ENCODE results near the gene CAMK2G.

The CAMK2G gene

DNA sequence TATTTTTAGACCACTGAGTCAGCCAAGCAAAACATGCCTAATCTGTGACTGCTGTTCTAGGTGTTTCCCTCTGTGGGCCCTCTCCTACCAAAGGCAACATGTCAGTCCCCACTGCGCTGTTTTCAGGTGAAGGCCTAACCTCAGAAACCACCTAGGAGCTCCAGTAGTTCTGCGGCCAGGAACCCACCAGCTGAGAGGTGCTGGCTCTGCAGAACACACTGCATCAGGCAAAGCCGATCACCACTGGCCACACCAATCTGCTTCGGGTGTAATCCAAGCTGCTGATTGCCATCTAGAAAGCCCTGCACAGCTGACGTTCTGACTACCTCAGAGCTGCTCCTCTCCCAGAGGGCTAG, 14.9 kb downstream of the CAMK2G start:
- Histone ChIP-seq H3K27me3 (replicated peaks in 2 of 5; ENCODE audit: control insufficient read depth in 4 of 5, insufficient read depth in 5 of 5, low read length in 4 of 5) (no peaks in the 10 kb centered on the region), H3K4me1 (ENCODE audit: control extremely low read depth in 1 of 4, control insufficient read depth in 4 of 4, insufficient read depth in 4 of 4, low read length in 3 of 4) (peaks cover 2 to 67% (median 49%) of the 10 kb centered on the region in 4 experiments), H3K4me3 (ENCODE audit: control insufficient read depth in 1 of 7, extremely low read depth in 1 of 7, insufficient read depth in 4 of 7, low read depth in 2 of 7, low read length in 6 of 7) (no peak overlapping the region), H3K9me3 (ENCODE audit: control extremely low read depth in 1 of 5, control insufficient read depth in 4 of 5, insufficient read depth in 2 of 5, low read depth in 1 of 5, low read length in 4 of 5) (no peaks in the 10 kb centered on the region), H3K27ac (ENCODE audit: insufficient read depth in 1 of 2, low read depth in 1 of 2, low read length in 2 of 2, poor library complexity in 1 of 2, severe bottlenecking in 2 of 2) (no peak overlapping the region), H3K36me3 (ENCODE audit: control insufficient read depth in 4 of 4, insufficient read depth in 4 of 4, low read length in 3 of 4) (peaks cover 9 to 88% (median 35%) of the 10 kb centered on the region in 4 experiments)
- no peak for DNase-seq
- ChIA-PET POLR2A (interaction anchor here (0.6 kb wide), 1 partner anchor 180 kb away, joined by 4 read pairs; no protein-coding TSS in a partner anchor), CTCF (interaction anchor here (1.0 to 13.7 kb wide), 3 partner anchors 9 to 17 kb away, joined by 3 to 240 read pairs (median 6); partner anchors contain the start of gene CAMK2G)
- WGBS (ENCODE audit: insufficient coverage) = 93% methylated on average over 5 of the region's 5 CpGs

DNA sequence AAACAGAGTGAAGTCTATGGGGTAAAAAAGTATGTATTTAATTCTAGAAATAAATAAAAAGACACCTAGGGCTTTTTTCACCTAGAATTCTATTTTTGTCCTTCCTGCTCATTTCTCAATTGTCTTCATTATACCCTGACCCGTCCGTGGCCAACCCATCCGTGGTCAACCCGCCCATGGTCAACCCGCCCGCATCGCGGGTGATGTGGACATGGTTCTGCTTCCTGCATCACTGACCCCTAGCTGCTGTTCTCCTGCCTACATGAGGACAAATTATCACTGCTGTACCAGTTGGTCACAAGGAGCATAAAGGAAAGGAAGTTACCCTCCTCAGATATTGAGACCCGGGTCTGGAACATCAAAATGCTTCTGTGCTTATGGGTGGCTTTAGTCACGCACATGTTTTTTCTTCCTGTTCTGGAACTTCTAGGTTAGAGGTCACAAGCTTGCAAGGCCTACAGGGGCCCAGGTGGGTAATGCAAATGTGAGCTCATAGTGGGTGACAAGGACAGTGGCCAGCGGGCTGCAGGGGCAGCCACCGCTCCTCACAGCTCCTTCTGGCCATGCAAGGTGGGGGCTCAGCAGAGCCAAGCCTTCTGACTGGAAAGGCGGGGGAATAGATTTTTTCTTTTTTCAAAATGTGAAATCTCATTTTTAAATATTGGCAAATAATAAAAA, 15.5 kb downstream of the CAMK2G start:
- DNase-seq = no peak
- Histone ChIP-seq H3K27me3 (replicated peaks in 2 of 5; ENCODE audit: control insufficient read depth in 4 of 5, insufficient read depth in 5 of 5, low read length in 4 of 5) (no peaks in the 10 kb centered on the region), H3K4me3 (ENCODE audit: control insufficient read depth in 1 of 7, extremely low read depth in 1 of 7, insufficient read depth in 4 of 7, low read depth in 2 of 7, low read length in 6 of 7) (no peak overlapping the region), H3K36me3 (ENCODE audit: control insufficient read depth in 4 of 4, insufficient read depth in 4 of 4, low read length in 3 of 4) (peaks cover 11 to 90% (median 39%) of the 10 kb centered on the region in 4 experiments), H3K27ac (ENCODE audit: insufficient read depth in 1 of 2, low read depth in 1 of 2, low read length in 2 of 2, poor library complexity in 1 of 2, severe bottlenecking in 2 of 2) (no peak overlapping the region), H3K4me1 (ENCODE audit: control extremely low read depth in 1 of 4, control insufficient read depth in 4 of 4, insufficient read depth in 4 of 4, low read length in 3 of 4) (peaks cover 0 to 62% (median 44%) of the 10 kb centered on the region in 4 experiments), H3K9me3 (ENCODE audit: control extremely low read depth in 1 of 5, control insufficient read depth in 4 of 5, insufficient read depth in 2 of 5, low read depth in 1 of 5, low read length in 4 of 5) (no peaks in the 10 kb centered on the region)
- ChIA-PET CTCF (interaction anchor here (1.0 to 13.7 kb wide), 3 partner anchors 8 to 17 kb away, joined by 3 to 240 read pairs (median 6); partner anchors contain the start of gene CAMK2G), POLR2A (interaction anchor here (0.6 kb wide), 1 partner anchor 180 kb away, joined by 4 read pairs; no protein-coding TSS in a partner anchor)
- WGBS (ENCODE audit: insufficient coverage) = 94% methylated on average over 8 of the region's 13 CpGs

DNA sequence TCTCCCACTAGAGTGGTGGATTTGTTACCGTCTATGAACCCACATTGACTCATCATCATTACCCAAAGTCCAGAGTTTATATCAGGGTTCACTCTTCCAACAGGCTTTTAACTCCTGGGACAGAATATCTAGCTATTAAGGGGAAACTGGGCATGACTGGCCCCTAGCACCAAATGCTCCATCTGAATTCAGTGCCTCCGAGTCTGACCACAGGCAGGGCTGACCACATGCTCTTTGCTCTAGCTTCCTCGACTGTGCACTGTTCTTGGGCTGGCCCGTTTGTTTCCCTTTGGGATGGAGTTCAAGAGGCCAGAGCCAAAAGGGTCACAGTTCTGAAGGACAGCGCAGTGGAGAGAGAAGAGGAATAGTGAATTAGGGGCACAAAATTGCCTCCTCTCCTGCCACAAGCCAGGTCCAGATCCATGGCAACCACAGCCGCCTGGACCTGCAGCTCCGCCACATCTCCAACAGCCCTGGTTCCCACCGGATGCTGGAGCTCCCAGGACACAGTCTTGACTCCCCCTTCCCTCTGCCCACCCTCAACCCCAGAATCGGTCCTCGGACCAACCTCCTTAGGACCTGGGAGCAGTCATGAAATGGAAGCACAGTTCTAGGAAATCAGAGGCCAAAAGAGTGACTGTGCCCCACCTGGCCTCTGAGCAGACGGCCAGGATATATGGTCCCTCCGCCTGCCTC, 16.2 kb downstream of the CAMK2G start:
- Histone ChIP-seq H3K4me1 (ENCODE audit: control extremely low read depth in 1 of 4, control insufficient read depth in 4 of 4, insufficient read depth in 4 of 4, low read length in 3 of 4) (peaks cover 0 to 55% (median 37%) of the 10 kb centered on the region in 4 experiments), H3K27ac (ENCODE audit: insufficient read depth in 1 of 2, low read depth in 1 of 2, low read length in 2 of 2, poor library complexity in 1 of 2, severe bottlenecking in 2 of 2) (no peak overlapping the region), H3K9me3 (ENCODE audit: control extremely low read depth in 1 of 5, control insufficient read depth in 4 of 5, insufficient read depth in 2 of 5, low read depth in 1 of 5, low read length in 4 of 5) (no peaks in the 10 kb centered on the region), H3K4me3 (ENCODE audit: control insufficient read depth in 1 of 7, extremely low read depth in 1 of 7, insufficient read depth in 4 of 7, low read depth in 2 of 7, low read length in 6 of 7) (no peak overlapping the region), H3K27me3 (replicated peaks in 2 of 5; ENCODE audit: control insufficient read depth in 4 of 5, insufficient read depth in 5 of 5, low read length in 4 of 5) (no peaks in the 10 kb centered on the region), H3K36me3 (ENCODE audit: control insufficient read depth in 4 of 4, insufficient read depth in 4 of 4, low read length in 3 of 4) (peaks cover 15 to 90% (median 45%) of the 10 kb centered on the region in 4 experiments)
- WGBS (ENCODE audit: insufficient coverage) = 94% methylated on average over 5 of the region's 12 CpGs
- DNase-seq = no peak
- POLR2A ChIA-PET = interaction anchor here (1.8 kb wide), 1 partner anchor 8 kb away, joined by 7 read pairs; no protein-coding TSS in a partner anchor
- CTCF ChIA-PET = interaction anchor here (1.1 to 13.7 kb wide), 2 partner anchors 9 to 18 kb away, joined by 3 to 240 read pairs; partner anchors contain the start of gene CAMK2G

DNA sequence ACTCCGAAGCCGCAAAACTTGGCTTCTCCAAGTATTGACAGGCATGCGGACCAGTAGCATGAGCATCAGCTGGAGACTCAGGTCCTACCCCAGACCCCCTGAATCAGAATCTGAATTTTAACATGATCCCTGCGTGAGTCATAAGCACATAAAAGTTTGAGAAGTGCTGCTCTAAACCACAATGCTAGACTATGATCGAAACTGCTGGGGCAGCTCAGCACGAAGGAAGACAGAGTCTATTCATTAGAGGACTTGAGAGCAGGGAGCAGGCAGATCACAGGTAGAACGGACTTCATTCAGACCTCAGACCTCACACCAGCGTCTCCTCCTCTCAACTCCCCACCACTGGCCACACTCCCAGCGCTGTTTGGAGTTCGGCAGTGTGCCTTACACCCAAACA, 16.9 kb downstream of the CAMK2G start:
- Histone ChIP-seq H3K36me3 (ENCODE audit: control insufficient read depth in 4 of 4, insufficient read depth in 4 of 4, low read length in 3 of 4) (peaks cover 15 to 92% (median 49%) of the 10 kb centered on the region in 4 experiments), H3K9me3 (ENCODE audit: control extremely low read depth in 1 of 5, control insufficient read depth in 4 of 5, insufficient read depth in 2 of 5, low read depth in 1 of 5, low read length in 4 of 5) (no peaks in the 10 kb centered on the region), H3K4me3 (ENCODE audit: control insufficient read depth in 1 of 7, extremely low read depth in 1 of 7, insufficient read depth in 4 of 7, low read depth in 2 of 7, low read length in 6 of 7) (no peak overlapping the region), H3K27me3 (replicated peaks in 2 of 5; ENCODE audit: control insufficient read depth in 4 of 5, insufficient read depth in 5 of 5, low read length in 4 of 5) (no peaks in the 10 kb centered on the region), H3K27ac (ENCODE audit: insufficient read depth in 1 of 2, low read depth in 1 of 2, low read length in 2 of 2, poor library complexity in 1 of 2, severe bottlenecking in 2 of 2) (peak overlapping the region in 1 of 2 experiments; percentile 31), H3K4me1 (ENCODE audit: control extremely low read depth in 1 of 4, control insufficient read depth in 4 of 4, insufficient read depth in 4 of 4, low read length in 3 of 4) (peaks cover 0 to 48% (median 30%) of the 10 kb centered on the region in 4 experiments)
- ChIA-PET CTCF (interaction anchor here (1.0 to 13.7 kb wide), 3 partner anchors 9 to 84 kb away, joined by 3 to 240 read pairs (median 3); partner anchors contain the start of gene CAMK2G), POLR2A (interaction anchor here (1.8 kb wide), 1 partner anchor 9 kb away, joined by 7 read pairs; no protein-coding TSS in a partner anchor)
- 72% methylated on average over 6 of the region's 10 CpGs for WGBS (ENCODE audit: insufficient coverage)
- peak in 2 of 3 donors; percentile 47 to 60 for DNase-seq

DNA sequence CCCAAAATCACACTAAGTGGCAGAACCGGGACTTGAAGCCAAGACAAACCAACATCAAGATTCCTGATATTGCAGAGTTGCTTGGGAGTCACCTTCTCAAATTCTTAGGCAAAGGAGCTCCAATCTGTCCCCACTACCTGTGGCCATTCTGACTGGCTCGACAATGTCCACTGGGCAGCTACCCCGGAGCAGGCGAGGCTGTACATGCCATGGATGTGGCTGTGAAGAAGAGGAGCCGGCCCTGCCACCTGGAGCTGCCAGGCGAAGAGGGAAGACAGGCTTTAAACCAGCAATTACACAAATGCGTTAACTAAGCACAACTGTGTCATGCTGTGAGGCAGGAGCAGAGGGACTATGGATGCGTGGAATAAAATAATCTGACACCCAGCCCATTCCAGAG, 18.1 kb downstream of the CAMK2G start:
- WGBS (ENCODE audit: insufficient coverage) = 94% methylated on average over 6 of the region's 8 CpGs
- Histone ChIP-seq H3K27me3 (replicated peaks in 2 of 5; ENCODE audit: control insufficient read depth in 4 of 5, insufficient read depth in 5 of 5, low read length in 4 of 5) (no peaks in the 10 kb centered on the region), H3K4me3 (ENCODE audit: control insufficient read depth in 1 of 7, extremely low read depth in 1 of 7, insufficient read depth in 4 of 7, low read depth in 2 of 7, low read length in 6 of 7) (no peak overlapping the region), H3K36me3 (ENCODE audit: control insufficient read depth in 4 of 4, insufficient read depth in 4 of 4, low read length in 3 of 4) (peaks cover 15 to 93% (median 54%) of the 10 kb centered on the region in 4 experiments), H3K9me3 (ENCODE audit: control extremely low read depth in 1 of 5, control insufficient read depth in 4 of 5, insufficient read depth in 2 of 5, low read depth in 1 of 5, low read length in 4 of 5) (no peaks in the 10 kb centered on the region), H3K27ac (ENCODE audit: insufficient read depth in 1 of 2, low read depth in 1 of 2, low read length in 2 of 2, poor library complexity in 1 of 2, severe bottlenecking in 2 of 2) (no peak overlapping the region), H3K4me1 (ENCODE audit: control extremely low read depth in 1 of 4, control insufficient read depth in 4 of 4, insufficient read depth in 4 of 4, low read length in 3 of 4) (peaks cover 0 to 44% (median 24%) of the 10 kb centered on the region in 4 experiments)
- no peak for DNase-seq
- ChIA-PET CTCF (interaction anchor here (0.7 to 13.7 kb wide), 4 partner anchors 9 to 85 kb away, joined by 3 to 240 read pairs (median 4); partner anchors contain the start of gene CAMK2G), POLR2A (interaction anchor here (1.8 kb wide), 1 partner anchor 10 kb away, joined by 7 read pairs; no protein-coding TSS in a partner anchor)

DNA sequence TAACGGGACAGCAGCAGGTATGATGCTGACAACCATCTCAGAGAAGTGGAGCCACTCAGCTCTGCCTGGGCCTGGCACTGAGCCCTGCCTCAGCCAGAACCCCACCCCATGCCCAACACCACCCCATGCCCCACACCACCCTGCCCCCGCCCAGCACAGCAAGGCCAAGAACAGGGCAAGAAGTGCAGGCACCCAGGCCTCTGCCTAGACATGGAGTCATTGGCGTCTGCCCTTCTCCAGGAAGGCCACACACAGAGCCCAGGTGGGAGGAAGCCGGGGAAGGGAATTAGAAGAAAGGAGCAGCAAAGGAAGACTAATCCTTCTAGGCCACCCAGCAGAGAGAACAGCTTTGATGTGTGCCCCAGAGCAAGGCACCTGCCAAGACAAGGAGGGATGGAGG, 18.9 kb downstream of the CAMK2G start:
- Histone ChIP-seq H3K4me3 (ENCODE audit: control insufficient read depth in 1 of 7, extremely low read depth in 1 of 7, insufficient read depth in 4 of 7, low read depth in 2 of 7, low read length in 6 of 7) (no peak overlapping the region), H3K4me1 (ENCODE audit: control extremely low read depth in 1 of 4, control insufficient read depth in 4 of 4, insufficient read depth in 4 of 4, low read length in 3 of 4) (peaks cover 0 to 49% (median 27%) of the 10 kb centered on the region in 4 experiments), H3K36me3 (ENCODE audit: control insufficient read depth in 4 of 4, insufficient read depth in 4 of 4, low read length in 3 of 4) (peaks cover 15 to 94% (median 53%) of the 10 kb centered on the region in 4 experiments), H3K27me3 (replicated peaks in 2 of 5; ENCODE audit: control insufficient read depth in 4 of 5, insufficient read depth in 5 of 5, low read length in 4 of 5) (no peaks in the 10 kb centered on the region), H3K9me3 (ENCODE audit: control extremely low read depth in 1 of 5, control insufficient read depth in 4 of 5, insufficient read depth in 2 of 5, low read depth in 1 of 5, low read length in 4 of 5) (no peaks in the 10 kb centered on the region), H3K27ac (ENCODE audit: insufficient read depth in 1 of 2, low read depth in 1 of 2, low read length in 2 of 2, poor library complexity in 1 of 2, severe bottlenecking in 2 of 2) (no peak overlapping the region)
- no peak for DNase-seq
- 89% methylated on average over 3 of the region's 4 CpGs for WGBS (ENCODE audit: insufficient coverage)
- ChIA-PET CTCF (interaction anchor here (1.0 to 13.7 kb wide), 3 partner anchors 10 to 21 kb away, joined by 3 to 240 read pairs (median 6); partner anchors contain the start of gene CAMK2G), POLR2A (interaction anchor here (0.7 kb wide), 1 partner anchor 333 kb away, joined by 5 read pairs; no protein-coding TSS in a partner anchor)

Measured in common myeloid progenitor, CD34-positive (primary cell).